HCT116 (cell line): ENCODE data around the gene SLC26A2.

Source experiments
- ELF1 ChIP-seq: IDR thresholded peaks from 2 replicates; pipeline ENCODE4 v1.6.1; 2012; ENCODE audit warnings: low read depth, borderline replicate concordance
- EZH2 ChIP-seq: fragments of 200-600 bp; sonication (generic); IDR thresholded peaks from 2 replicates; pipeline ENCODE4 v1.6.1; 2017; ENCODE audit warnings: antibody characterized with exemption, mixed run types
- EZH2phosphoT487 ChIP-seq: fragments of 200-600 bp; IDR thresholded peaks from 2 replicates; pipeline ENCODE4 v1.6.1; 2018; ENCODE audit warnings: antibody characterized with exemption, borderline replicate concordance
- SP1 ChIP-seq: IDR thresholded peaks from 2 replicates; pipeline ENCODE4 v1.6.1; 2012; ENCODE audit warnings: low read depth
- ZNF274 ChIP-seq: fragments of 200-500 bp; sonication (Bioruptor generic); IDR thresholded peaks from 2 replicates; pipeline ENCODE4 v1.6.1; 2014; ENCODE audit warnings: mild to moderate bottlenecking, low read depth, low read length, inconsistent platforms
- TF ChIP-seq, protein P1 (sequence below), 3 experiments: fragments of 200-600 bp in 1 of 3; sonication (generic) in 1 of 3; IDR thresholded peaks in 2 of 3; conservative IDR thresholded peaks in 1 of 3; 2 replicates each; pipeline ENCODE4 v1.5.1; 2012 to 2017; ENCODE audit warnings: low read depth in 2 of 3, low read length in 2 of 3, antibody characterized with exemption in 1 of 3, borderline replicate concordance in 1 of 3, control low read depth in 1 of 3, mild to moderate bottlenecking in 1 of 3, mixed read lengths in 1 of 3, mixed run types in 1 of 3, moderate library complexity in 1 of 3; ENCODE audit not compliant: insufficient read depth in 1 of 3
- TF ChIP-seq, protein P2 (sequence below): IDR thresholded peaks from 2 replicates; pipeline ENCODE4 v1.6.1; 2011; ENCODE audit warnings: mild to moderate bottlenecking, low read length, moderate library complexity; ENCODE audit not compliant: insufficient replicate concordance; ENCODE audit errors: extremely low read depth
- TF ChIP-seq, protein P3 (sequence below): IDR thresholded peaks from 2 replicates; pipeline ENCODE4 v1.6.1; 2012

DNA sequence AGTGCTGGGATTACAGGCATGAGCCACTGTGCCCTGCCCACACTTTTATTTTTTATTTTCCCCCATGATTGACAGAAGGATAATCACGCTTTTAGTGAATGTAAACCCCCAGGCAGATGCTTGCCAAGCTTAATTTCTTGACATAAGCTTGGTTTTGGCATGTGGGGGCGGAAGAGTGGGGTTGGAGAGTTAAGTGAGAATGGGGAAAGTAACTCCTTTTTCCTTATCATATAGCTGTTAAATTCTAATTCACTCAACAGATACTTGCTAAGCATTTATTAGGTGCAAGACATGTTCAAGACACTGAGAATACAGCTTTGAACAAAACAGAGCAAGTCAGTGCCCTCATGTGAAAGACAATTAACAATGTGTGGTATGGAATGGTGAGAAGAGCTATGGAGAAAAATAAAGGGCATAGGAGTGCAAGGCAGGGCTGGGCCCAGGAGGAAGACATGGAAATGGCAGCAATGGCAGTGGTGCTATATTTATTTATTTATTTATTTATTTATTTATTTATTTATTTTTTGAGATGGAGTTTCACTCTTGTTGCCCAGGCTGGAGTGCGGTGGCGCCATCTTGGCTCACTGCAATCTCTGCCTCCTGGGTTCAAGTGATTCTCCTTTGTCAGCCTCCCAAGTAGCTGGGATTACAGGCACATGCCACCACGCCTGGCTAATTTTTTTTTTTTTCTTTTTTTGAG, 2.2 kb downstream of the SLC26A2 start:
- TF ChIP-seq, protein P1, sequence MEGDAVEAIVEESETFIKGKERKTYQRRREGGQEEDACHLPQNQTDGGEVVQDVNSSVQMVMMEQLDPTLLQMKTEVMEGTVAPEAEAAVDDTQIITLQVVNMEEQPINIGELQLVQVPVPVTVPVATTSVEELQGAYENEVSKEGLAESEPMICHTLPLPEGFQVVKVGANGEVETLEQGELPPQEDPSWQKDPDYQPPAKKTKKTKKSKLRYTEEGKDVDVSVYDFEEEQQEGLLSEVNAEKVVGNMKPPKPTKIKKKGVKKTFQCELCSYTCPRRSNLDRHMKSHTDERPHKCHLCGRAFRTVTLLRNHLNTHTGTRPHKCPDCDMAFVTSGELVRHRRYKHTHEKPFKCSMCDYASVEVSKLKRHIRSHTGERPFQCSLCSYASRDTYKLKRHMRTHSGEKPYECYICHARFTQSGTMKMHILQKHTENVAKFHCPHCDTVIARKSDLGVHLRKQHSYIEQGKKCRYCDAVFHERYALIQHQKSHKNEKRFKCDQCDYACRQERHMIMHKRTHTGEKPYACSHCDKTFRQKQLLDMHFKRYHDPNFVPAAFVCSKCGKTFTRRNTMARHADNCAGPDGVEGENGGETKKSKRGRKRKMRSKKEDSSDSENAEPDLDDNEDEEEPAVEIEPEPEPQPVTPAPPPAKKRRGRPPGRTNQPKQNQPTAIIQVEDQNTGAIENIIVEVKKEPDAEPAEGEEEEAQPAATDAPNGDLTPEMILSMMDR (IDR thresholded peaks at IDR 0.05 in 2 of 3, conservative IDR thresholded peaks at IDR 0.05 in 1 of 3; ENCODE audit: borderline replicate concordance in 1 of 3, insufficient read depth in 1 of 3, low read depth in 2 of 3, low read length in 2 of 3) = no peak
- TF ChIP-seq ELF1 (no peak), ZNF274 (no peak), EZH2phosphoT487 (no peak), SP1 (no peak), EZH2 (no peak)
- TF ChIP-seq, protein P2, sequence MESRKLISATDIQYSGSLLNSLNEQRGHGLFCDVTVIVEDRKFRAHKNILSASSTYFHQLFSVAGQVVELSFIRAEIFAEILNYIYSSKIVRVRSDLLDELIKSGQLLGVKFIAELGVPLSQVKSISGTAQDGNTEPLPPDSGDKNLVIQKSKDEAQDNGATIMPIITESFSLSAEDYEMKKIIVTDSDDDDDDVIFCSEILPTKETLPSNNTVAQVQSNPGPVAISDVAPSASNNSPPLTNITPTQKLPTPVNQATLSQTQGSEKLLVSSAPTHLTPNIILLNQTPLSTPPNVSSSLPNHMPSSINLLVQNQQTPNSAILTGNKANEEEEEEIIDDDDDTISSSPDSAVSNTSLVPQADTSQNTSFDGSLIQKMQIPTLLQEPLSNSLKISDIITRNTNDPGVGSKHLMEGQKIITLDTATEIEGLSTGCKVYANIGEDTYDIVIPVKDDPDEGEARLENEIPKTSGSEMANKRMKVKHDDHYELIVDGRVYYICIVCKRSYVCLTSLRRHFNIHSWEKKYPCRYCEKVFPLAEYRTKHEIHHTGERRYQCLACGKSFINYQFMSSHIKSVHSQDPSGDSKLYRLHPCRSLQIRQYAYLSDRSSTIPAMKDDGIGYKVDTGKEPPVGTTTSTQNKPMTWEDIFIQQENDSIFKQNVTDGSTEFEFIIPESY = no peak
- TF ChIP-seq, protein P3, sequence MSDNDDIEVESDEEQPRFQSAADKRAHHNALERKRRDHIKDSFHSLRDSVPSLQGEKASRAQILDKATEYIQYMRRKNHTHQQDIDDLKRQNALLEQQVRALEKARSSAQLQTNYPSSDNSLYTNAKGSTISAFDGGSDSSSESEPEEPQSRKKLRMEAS = no peak
